CD4-positive, alpha-beta T cell treated with Interleukin-12 subunit alpha and Interleukin-12 subunit beta, for 1 hour (primary cell): ENCODE measurements around the gene LYSMD3.

Experiments used
- DNase-seq: peaks from one replicate; pipeline ENCODE4 v3.0.0-alpha.2; 2020

Gene LYSMD3

DNA sequence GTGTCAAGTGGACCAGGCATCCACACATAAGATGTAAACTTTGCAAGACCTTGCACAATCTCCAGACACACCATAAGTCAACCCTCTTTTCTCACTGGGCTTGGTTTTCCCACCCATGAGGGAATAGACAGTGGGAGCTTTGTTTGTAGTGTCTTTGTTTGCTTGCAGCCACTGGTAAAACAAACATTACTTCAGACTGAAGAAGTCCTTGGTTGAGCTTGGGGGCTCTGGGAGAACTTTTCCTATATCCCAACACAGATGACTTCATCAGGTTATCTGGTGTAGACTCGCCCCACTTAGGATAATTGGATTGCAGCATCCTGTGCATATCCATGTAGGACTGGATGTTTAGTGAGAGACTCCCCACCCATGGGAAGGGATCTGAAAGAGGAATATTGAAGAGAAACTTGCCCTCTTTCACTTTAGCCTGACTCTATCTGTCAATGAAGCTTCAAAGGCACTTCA lies 17.7 kb upstream of the LYSMD3 start:
- no peak for DNase-seq

- DNase-seq: no peak
Measured at GRCh38 chr5:90546216-90546837, 16.9 kb upstream of the LYSMD3 start.

GRCh38 chr5:90545511-90545910 lies 16.1 kb upstream of the LYSMD3 start:
- no peak for DNase-seq

- DNase-seq: no peak
Measured at GRCh38 chr5:90542827-90543519, 13.6 kb upstream of the LYSMD3 start.

- DNase-seq: no peak
Measured at GRCh38 chr5:90534922-90535321, 5.5 kb upstream of the LYSMD3 start.

- no peak for DNase-seq
Measured at GRCh38 chr5:90533794-90534193, 4.4 kb upstream of the LYSMD3 start.

GRCh38 chr5:90530736-90531487 lies 1.5 kb upstream of the LYSMD3 start:
- no peak for DNase-seq

- no peak for DNase-seq
Measured at GRCh38 chr5:90529939-90530677, 724 bp upstream of the LYSMD3 start.

GRCh38 chr5:90528601-90529193 lies 687 bp downstream of the LYSMD3 start:
- peak; percentile 45 for DNase-seq

- DNase-seq: no peak
Measured at GRCh38 chr5:90519081-90519480, 10.3 kb downstream of the LYSMD3 start.

GRCh38 chr5:90518661-90519060 lies 10.7 kb downstream of the LYSMD3 start:
- no peak for DNase-seq

- DNase-seq: no peak
Measured at GRCh38 chr5:90514520-90514919, 14.9 kb downstream of the LYSMD3 start.

DNA sequence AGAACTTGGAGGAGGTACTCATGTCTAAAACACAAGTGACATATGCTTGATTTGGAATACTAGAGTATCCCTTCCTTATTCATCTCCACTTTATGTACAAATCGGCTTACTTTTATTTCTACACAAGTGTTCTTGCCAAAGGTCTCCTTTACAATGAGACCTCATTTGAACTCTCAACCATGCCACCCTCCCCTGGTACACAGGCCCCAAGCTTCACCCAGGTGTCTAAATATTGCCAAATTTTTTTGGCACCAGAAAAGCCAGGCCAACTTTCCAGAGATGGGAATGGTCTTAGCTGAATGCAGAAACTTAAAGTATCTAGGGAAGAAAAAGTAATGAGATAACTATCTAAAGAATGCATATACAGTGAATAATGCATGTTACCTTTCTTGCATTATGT lies 18.9 kb downstream of the LYSMD3 start:
- no peak for DNase-seq

DNA sequence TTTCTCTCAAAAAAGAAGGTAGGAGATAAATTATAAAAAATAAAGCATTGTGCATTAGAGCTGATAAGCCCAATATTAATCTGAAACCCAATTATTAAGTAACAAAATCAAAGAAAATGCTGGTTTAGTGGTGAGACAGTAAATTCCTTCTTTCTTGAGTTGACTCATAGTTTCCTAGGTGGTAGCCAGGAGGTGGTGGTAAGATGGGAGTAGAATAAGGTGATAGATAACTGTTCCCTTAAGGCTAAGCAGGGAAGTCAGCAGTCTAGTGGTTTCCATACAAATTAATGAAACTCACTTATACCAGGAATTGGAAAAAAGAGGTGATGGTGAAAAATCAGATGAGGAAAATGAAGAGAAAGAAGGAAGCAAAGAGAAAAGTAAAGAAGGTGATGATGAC lies 23.2 kb downstream of the LYSMD3 start:
- DNase-seq: no peak

- no peak for DNase-seq
Measured at GRCh38 chr5:90504743-90505142, 24.6 kb downstream of the LYSMD3 start.

GRCh38 chr5:90503596-90503995 lies 25.8 kb downstream of the LYSMD3 start:
- DNase-seq: no peak

DNA sequence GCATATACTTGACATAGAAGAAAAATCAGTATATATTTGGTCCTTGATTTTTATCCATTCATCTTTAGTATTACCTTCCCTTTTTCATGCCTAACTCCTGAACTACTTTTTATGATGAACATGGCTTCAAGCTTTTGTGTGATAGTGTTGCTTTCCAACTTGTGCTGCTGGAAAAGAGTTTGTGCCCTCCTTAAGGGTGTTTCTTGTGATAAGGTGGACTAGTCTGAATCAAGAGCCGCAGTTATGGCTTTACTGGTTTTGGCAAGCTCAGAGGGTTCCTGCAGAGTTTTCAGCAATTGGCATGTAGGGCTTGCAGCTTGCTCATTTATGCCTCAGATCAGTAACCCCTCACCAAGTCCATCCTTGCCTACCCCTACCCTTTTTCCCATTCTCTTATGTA lies 34.2 kb downstream of the LYSMD3 start:
- no peak for DNase-seq

DNA sequence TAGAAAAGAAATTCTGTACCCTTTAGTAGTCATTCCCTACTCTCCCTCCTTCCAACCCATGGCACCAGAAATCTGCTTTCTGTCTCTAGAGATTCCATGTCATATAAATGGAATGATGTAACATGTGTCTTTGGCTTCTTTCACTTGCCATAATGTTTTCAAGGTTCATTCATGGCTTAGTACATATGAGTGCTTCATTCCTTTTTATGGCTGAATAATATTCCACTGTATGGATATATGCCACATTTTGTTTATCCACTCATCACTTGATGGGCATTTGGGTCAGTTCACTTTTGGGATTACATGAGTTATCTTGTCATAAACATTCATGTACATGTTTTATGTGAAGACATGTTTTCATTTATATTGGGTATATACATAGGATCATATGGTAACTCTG lies 35.3 kb downstream of the LYSMD3 start:
- no peak for DNase-seq

DNA sequence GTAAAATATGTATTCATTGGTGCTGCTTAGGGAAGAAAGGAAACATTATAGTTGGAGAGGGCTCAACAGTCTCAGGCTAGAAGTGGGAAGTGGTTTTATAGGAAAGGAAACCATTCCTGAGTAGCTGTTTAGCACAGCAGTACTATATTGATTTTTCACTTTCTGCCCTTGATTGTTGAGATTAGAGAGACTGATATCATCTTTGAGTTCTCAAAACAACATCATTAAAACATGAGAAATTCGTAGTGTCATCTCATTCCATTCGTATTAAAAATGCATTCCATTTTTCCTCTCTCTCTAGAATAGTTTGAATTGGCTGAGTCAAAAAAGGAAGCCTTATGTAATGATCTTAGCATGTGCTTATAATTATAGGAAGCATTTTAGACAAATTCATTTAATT lies 40.6 kb downstream of the LYSMD3 start:
- no peak for DNase-seq

DNA sequence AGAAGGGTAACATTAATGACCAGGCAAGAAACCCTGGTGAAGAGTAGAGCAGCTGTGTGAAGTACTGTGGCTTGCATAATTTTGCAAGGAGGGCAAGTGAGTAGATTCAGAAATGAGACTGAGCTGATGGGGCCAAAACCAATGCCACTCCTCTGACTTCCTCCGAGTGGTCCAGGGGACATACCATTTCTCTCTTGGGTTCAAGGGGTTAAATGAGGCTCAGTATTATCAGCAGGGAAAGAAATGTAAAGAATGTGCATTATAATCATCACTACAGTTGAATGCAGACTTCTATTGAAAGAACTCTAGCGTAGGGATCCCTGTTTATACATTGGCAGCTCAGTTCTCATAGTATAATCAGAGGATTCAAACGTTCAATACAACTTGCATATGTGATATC lies 44.8 kb downstream of the LYSMD3 start:
- DNase-seq: no peak

GRCh38 chr5:90483206-90483605 lies 46.2 kb downstream of the LYSMD3 start:
- no peak for DNase-seq

GRCh38 chr5:90480699-90481098 lies 48.7 kb downstream of the LYSMD3 start:
- no peak for DNase-seq
